Endodermal cell (in vitro differentiated cells): Measurements from ENCODE around the gene GLIS2. TPM values are rescaled to one million over a fixed set of nuclear protein-coding genes. Genes with fewer than 3 reads are reported as not detected.

Experiments
- DNase-seq: peaks from one replicate; pipeline ENCODE4 v3.0.0-alpha.2; 2017
- H3K27ac ChIP-seq: 2 replicates; pipeline ENCODE4 v1.5.1; 2013; ENCODE audit warnings: mild to moderate bottlenecking, low read depth, low read length, moderate library complexity
- H3K27me3 ChIP-seq: 2 replicates; pipeline ENCODE4 v1.6.1; 2013; ENCODE audit warnings: mild to moderate bottlenecking, low read length, moderate library complexity; ENCODE audit not compliant: insufficient read depth, control insufficient read depth, poor library complexity, severe bottlenecking
- H3K36me3 ChIP-seq: 2 replicates; pipeline ENCODE4 v1.7.0; 2013; ENCODE audit warnings: mild to moderate bottlenecking, low read length, moderate library complexity; ENCODE audit not compliant: control insufficient read depth, insufficient read depth
- H3K4me1 ChIP-seq: one replicate; pipeline ENCODE4 v1.7.0; 2013; ENCODE audit warnings: low read length; ENCODE audit not compliant: control insufficient read depth, insufficient read depth
- H3K4me3 ChIP-seq: 2 replicates; pipeline ENCODE4 v1.5.1; 2013; ENCODE audit warnings: mild to moderate bottlenecking, low read length, moderate library complexity
- H3K9ac ChIP-seq: 2 replicates; pipeline ENCODE4 v1.6.1; 2013; ENCODE audit warnings: mild to moderate bottlenecking, low read length, moderate library complexity; ENCODE audit not compliant: poor library complexity, severe bottlenecking; ENCODE audit errors: extremely low read depth
- H3K9me3 ChIP-seq: 2 replicates; pipeline ENCODE4 v1.6.1; 2013; ENCODE audit warnings: mild to moderate bottlenecking, low read length, moderate library complexity; ENCODE audit not compliant: control insufficient read depth
- H3K27ac Mint-ChIP-seq: 2 replicates; pipeline ENCODE4 v1.8.0; 2020; ENCODE audit warnings: mixed read lengths
- H3K27me3 Mint-ChIP-seq: 2 replicates; pipeline ENCODE4 v1.8.0; 2021; ENCODE audit warnings: mild to moderate bottlenecking, mixed read lengths; ENCODE audit not compliant: insufficient read depth
- H3K36me3 Mint-ChIP-seq: 2 replicates; pipeline ENCODE4 v1.8.0; 2020; ENCODE audit warnings: low read depth, mixed read lengths
- H3K4me1 Mint-ChIP-seq: 2 replicates; pipeline ENCODE4 v1.8.0; 2020; ENCODE audit warnings: mixed read lengths
- H3K4me3 Mint-ChIP-seq: 2 replicates; pipeline ENCODE4 v1.8.0; 2020; ENCODE audit warnings: mild to moderate bottlenecking, moderate library complexity, mixed read lengths
- H3K9me3 Mint-ChIP-seq: 2 replicates; pipeline ENCODE4 v1.8.0; 2020; ENCODE audit warnings: mild to moderate bottlenecking, mixed read lengths
- CTCF ChIP-seq: fragments of 200-600 bp; sonication (generic); conservative IDR thresholded peaks from 2 replicates; pipeline ENCODE4 v1.5.0; 2021; ENCODE audit warnings: antibody characterized with exemption, mild to moderate bottlenecking
- WGBS, 2 experiments: methylation state at CpG; one replicate each; pipeline versions ENCODE4 v1.1.5 to v1.1.7; 2013; ENCODE audit warnings: missing lambda C conversion rate in 2 of 2, mixed read lengths in 1 of 2; ENCODE audit not compliant: insufficient coverage in 1 of 2, insufficient read length in 1 of 2; 5-methylcytosine and 5-hydroxymethylcytosine counted together
- total RNA-seq, 2 donors: library from RNA; stranded (reverse); fragmentation: NEBNext Ultra II Directional in 1 of 2; extraction: Animal tissue kit (Norgen Biotek cat#: 25700) in 1 of 2; gene quantifications; 2 replicates in 1 of 2; 3 replicates in 1 of 2; pipeline ENCODE4 v1.2.1, GENCODE V29; 2021

Gene GLIS2
- total RNA-seq, 2 donors from 2014 or later = 9.1 to 13.2 TPM

- Mint-ChIP-seq H3K36me3 (no peaks in the 10 kb centered on the region), H3K27ac (no peak overlapping the region), H3K9me3 (no peaks in the 10 kb centered on the region), H3K4me1 (peaks cover 8% of the 10 kb centered on the region), H3K27me3 (no peaks in the 10 kb centered on the region), H3K4me3 (no peak overlapping the region)
- Histone ChIP-seq H3K27ac (no peak overlapping the region), H3K4me1 (peaks cover 18% of the 10 kb centered on the region), H3K4me3 (no peak overlapping the region), H3K9ac (no peak overlapping the region), H3K27me3 (no peaks in the 10 kb centered on the region), H3K36me3 (no peaks in the 10 kb centered on the region), H3K9me3 (no peaks in the 10 kb centered on the region)
- 92 to 93% methylated on average over 16 to 30 of the region's 30 CpGs for WGBS, 2 experiments
- DNase-seq = peak; percentile 44
- no peak for TF ChIP-seq CTCF
Measured at GRCh38 chr16:4322121-4323052, 6.5 kb downstream of the GLIS2 start.

- Mint-ChIP-seq H3K27ac (no peak overlapping the region), H3K9me3 (no peaks in the 10 kb centered on the region), H3K4me3 (no peak overlapping the region), H3K4me1 (peaks cover 6% of the 10 kb centered on the region), H3K36me3 (no peaks in the 10 kb centered on the region), H3K27me3 (no peaks in the 10 kb centered on the region)
- H3K9me3 ChIP-seq = no peaks in the 10 kb centered on the region
- H3K27me3 ChIP-seq = no peaks in the 10 kb centered on the region
- no peak overlapping the region for H3K9ac ChIP-seq
- no peak for TF ChIP-seq CTCF
- H3K27ac ChIP-seq = peak overlapping the region; percentile 17
- H3K4me3 ChIP-seq = no peak overlapping the region
- H3K4me1 ChIP-seq = peaks cover 9% of the 10 kb centered on the region
- 91 to 94% methylated on average over 11 to 21 of the region's 21 CpGs for WGBS, 2 experiments
- no peaks in the 10 kb centered on the region for H3K36me3 ChIP-seq
- DNase-seq = peak; percentile 58
Measured at GRCh38 chr16:4323071-4323844, 7.4 kb downstream of the GLIS2 start.

- Histone ChIP-seq H3K9me3 (no peaks in the 10 kb centered on the region), H3K4me3 (no peak overlapping the region), H3K27me3 (no peaks in the 10 kb centered on the region), H3K9ac (no peak overlapping the region), H3K36me3 (no peaks in the 10 kb centered on the region), H3K27ac (peak overlapping the region; percentile 17), H3K4me1 (peaks cover 7% of the 10 kb centered on the region)
- WGBS, 2 experiments = 68% methylated on average over 3 to 12 of the region's 12 CpGs
- Mint-ChIP-seq H3K4me1 (peaks cover 3% of the 10 kb centered on the region), H3K27ac (no peak overlapping the region), H3K36me3 (no peaks in the 10 kb centered on the region), H3K9me3 (no peaks in the 10 kb centered on the region), H3K4me3 (no peak overlapping the region), H3K27me3 (no peaks in the 10 kb centered on the region)
- DNase-seq = peak; percentile 86
- TF ChIP-seq CTCF = no peak
Measured at GRCh38 chr16:4323845-4324488, 8.1 kb downstream of the GLIS2 start.
